ENCODE results near the gene NUBP1.

Gene NUBP1

GRCh38 chr16:10808850-10809249 is 65.2 kb downstream of the NUBP1 start:
- DNase-seq: no peak

DNA sequence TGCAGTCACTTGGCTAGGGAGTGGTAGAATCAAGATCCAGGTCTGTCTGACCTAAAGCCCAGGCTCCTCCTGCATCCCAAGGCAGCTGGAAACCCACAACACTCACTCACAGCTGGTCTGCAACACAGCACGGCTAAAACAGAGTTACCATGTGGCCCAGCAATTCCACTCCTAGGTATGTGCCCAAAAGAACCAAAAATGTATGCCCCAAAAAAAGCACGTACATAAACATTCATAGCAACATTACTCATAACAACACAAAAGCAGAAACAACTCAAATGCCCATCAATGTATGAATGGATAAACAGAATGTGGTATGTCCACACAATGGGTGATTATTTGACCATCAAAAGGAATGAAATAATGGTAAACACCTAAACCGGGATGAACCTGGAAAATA is 66.1 kb downstream of the NUBP1 start:
- no peak for DNase-seq

GRCh38 chr16:10812312-10813098 is 68.9 kb downstream of the NUBP1 start:
- DNase-seq: no peak

DNA sequence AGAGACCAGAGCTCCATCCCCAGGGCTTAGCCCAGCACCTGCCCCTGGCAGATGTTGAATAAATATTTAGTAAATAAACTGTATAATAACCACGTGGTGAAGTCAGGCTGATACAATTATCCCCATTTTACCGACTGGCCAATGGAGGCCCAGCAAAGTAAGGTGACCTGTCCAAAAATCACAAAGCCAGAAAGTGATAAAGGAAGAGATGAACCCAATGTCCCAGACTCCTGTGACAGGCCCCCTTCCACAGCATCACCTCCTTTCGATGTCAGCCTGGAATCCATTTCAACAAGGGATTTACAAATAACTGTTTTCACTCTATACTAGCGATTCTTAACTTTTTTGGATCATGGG is 69.4 kb downstream of the NUBP1 start:
- DNase-seq: no peak

GRCh38 chr16:10817514-10817913 is 73.9 kb downstream of the NUBP1 start:
- DNase-seq: no peak

DNA sequence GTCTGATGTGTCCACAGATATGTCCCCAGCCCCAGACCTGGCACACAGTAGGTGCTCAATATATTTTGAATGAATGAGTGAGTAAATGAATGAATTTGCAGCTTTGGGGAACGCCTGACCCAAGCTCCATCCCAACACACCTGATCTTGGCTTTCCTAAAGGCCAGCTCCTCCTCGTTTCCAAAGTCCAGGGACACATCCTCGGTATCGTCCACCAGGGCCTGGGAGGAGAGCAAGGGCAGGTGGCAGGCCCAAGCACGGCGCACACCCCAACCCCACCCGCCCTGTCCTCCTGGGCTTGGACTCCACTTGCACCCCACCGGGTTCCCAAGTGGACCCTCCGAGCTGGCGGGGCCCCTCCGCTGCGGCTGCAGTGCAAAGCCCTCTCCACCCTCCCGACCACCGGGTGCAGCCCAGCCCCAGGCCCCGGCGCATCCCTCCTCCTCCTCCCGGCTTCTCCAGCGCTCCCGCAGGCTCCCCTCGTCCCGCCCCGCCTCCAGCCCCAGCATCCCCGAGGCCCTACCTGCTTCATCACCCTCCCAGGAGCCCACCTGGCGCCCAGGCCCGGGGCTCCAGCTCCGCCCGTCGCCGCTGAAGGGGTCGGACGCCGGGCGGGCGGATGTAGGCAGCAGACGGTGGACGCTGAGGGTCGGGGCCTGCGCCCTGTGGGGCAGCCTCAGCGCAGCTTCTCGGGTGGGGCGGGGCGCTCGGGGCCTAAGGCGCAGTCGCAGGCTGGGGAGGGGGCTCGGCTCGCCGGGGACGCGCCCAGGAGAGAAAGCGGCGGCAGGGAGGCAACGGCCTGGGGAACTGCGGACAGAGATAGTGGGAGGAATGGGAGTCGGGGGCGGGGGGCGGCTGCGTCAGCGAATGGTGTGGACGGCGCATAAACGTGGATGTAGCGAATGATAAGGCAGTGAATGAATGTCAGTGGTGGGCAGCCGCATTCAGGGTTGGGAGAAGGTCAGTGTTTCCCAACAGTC is 74.6 kb downstream of the NUBP1 start, which contains the start of gene TVP23A:
TSS of gene TVP23A (minus strand) at position 832 of the 979 bp plus-strand sequence. CDS start at position 531, 301 bp downstream.
- no peak for DNase-seq

Measured in NCI-H187 (cell line).